ENCODE data around the gene TIMM17A.
A peak's percentile ranks its signal among the peaks of the same experiment; 100 is the strongest.
"Not testable (repeated sequence)": the region's sequence is repeated elsewhere in the genome, so short reads cannot be mapped to it uniquely, and the experiment has no call there.

TIMM17A gene

DNA sequence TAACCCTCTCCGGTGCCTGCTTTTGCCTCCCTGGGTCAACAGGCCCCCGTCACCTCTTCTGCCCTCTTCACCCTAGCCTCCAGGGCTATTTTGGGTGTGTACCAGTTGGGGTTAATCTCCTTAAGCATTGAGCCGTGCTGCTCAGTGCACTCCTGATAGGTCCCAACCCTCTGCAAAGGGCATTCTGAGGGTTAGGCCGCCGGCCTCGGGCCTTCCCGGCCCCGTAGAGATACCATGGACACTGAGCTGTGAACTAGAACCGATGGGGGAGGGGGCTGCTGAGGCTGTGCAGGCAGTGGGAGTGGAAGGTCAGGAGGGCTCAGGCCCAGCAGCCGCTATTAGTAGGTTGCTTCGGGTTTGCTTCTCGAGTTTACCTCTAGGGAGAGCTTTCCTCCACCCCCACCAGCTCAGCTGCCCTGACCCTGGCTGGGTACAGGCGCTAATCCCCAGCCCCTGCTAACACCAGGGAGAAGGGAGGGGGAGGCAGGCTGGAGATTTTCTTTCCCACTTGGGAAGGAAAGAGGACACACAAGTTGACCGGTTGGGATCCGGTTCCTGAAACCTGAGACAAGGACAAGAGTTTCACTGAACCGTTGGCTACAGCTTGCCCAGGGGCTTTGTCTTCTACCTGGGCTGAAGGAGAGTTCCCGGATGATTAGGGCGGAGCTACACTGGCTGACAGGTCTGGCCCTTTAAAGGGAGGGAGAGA, 13.7 kb upstream of the TIMM17A start:
- no peak for DNase-seq

GRCh38 chr1:201942129-201942495, 13.2 kb upstream of the TIMM17A start:
- no peak for DNase-seq

GRCh38 chr1:201944002-201944401, 11.3 kb upstream of the TIMM17A start:
- DNase-seq, result no peak

GRCh38 chr1:201944639-201945038, 10.7 kb upstream of the TIMM17A start:
- DNase-seq, result no peak

DNA sequence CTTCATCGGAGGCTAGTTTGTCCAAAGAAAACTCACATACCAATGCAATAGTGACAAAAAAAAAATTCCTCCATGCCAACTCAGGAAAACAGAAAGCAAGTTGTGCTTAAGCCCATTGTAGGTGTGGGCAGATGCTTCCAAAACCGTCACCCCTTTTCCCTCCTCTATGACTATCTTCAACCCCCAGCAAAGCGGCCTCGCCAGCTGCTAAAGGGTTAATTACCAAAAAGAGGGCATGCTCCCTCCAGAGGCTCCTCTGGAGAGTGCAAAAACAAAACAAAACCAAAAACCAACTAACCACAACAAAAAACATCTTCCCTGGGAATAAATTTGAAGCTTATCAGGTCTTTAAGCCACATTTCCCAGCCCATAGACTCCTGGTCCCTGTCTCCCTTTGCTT, 10.1 kb upstream of the TIMM17A start:
- DNase-seq, result no peak

DNA sequence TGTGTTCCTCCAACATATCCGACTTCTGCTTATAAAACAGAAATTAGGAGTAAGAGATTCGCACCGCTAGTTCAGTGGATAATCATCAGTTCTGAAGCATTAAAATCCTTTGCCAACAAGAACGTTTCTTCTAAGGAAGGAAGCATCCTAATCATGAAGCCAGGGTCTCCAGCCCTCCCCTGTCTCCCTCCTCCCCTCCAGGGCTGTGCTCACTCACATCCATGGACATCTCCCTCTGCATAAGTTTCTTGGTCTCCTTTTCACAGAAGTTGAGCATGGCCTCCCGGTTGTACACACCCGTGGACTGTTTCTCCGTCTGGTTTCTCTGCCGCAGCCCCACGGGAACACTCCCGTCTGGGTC, 9.5 kb upstream of the TIMM17A start:
- no peak for DNase-seq

- no peak for DNase-seq
Measured at GRCh38 chr1:201946224-201946908, 8.9 kb upstream of the TIMM17A start, which contains the start of gene LMOD1. TSS of gene LMOD1 (minus strand) at chr1:201946548. CDS start at chr1:201946340, 208 bp downstream.

GRCh38 chr1:201947697-201948008, 7.7 kb upstream of the TIMM17A start:
- DNase-seq, result no peak

DNA sequence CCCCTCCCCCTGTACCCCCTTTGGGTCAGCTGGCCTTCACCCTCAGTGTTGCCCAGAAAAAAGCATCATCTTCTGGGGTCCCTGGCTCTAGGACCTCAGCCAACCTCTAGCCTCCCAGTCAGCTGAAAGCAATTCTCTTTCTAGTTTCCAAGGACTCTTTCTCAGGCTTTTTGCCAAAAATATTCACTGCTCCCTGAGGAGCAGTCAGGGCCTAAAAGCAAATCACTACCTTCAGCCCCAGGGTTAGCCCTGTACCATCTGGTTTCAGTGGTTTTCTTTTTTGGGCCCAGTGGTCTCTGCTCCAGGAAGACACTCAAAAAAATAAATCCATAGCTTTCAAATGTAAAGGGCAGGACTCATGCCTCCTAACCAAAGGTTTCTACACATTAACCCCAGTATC, 5.8 kb upstream of the TIMM17A start:
- no peak for DNase-seq

GRCh38 chr1:201954263-201955008, 867 bp upstream of the TIMM17A start:
- DNase-seq, result no peak

- no peak for DNase-seq
Measured at GRCh38 chr1:201955729-201956143, 433 bp downstream of the TIMM17A start.

GRCh38 chr1:201958348-201958747, 3.0 kb downstream of the TIMM17A start:
- no peak for DNase-seq

GRCh38 chr1:201962382-201962781, 7.1 kb downstream of the TIMM17A start:
- DNase-seq, result not testable (repeated sequence)

DNA sequence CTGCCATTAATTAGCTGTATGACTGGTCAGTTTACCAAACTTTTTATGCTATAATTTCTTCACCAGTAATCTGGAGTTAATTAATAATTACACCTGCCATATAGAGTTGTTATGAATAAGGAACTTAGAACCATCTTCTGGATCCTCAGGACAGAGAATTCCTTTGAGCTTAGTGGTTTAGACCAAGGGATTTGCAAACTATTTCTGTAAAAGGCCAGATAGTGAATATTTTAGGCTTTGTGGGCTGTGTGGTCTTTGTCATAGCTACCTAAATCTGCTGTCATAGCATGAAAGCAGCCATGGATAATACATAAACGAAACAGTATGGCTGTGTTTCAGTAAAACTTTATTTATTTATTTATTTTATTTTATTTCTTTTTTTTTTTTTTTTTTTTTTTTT, 9.0 kb downstream of the TIMM17A start:
- no peak for DNase-seq

DNA sequence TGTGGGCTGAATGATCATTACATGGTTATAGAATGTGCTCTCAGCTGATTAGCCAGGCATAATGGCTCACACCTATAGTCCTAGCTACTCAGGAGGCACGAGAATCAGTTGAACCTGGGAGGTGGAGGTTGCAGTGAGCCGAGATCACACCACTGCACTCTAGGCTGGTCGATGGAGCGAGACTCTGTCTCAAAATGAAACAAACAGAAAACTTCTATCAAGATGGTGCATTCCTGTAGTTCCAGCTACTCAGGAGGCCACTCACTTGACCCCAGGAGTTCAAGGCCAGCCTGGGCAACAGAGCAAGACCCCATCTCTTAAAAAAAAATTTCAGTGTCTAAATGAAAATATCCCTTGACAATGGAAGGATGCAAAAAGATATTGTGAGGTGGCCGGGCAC, 10.9 kb downstream of the TIMM17A start:
- DNase-seq, result no peak

GRCh38 chr1:201968202-201968925, 13.1 kb downstream of the TIMM17A start:
- no peak for DNase-seq

DNA sequence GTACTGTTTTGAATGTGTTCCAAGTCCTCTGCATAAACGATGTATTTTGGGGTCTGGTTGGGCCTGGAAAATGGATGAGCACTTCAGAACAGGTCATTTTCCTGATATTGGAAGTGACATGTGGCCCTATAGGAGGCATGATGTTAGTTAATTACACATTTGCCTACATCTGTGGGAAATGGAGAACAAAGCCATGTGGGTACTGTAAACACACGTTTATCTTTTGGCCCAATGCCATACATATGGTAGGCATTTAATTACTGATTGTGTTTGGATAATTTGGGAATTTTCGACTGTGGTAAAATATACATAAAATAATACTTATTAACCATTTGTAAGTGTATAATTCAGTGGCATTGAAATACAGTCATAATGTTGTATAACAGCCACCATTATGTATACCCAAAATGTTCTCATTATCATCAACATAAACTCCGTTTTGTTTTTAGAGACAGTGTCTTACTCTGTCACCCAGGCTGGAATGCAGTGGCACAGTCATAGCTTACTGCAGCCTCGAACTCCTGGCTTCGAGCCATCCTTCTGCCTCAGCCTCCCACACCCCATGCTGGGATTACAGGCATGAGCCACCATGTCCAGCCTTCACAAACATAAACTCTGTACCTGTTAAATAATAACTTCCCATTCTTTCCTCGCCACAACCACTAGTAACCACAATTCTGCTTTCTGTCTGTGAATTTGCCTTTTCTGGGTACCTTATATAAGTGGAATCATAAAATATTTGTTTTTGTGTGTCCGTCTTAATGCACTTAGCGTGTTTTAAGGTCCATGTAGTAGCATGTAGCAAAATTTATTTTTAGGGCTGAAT, 15.2 kb downstream of the TIMM17A start:
- no peak for DNase-seq

DNA sequence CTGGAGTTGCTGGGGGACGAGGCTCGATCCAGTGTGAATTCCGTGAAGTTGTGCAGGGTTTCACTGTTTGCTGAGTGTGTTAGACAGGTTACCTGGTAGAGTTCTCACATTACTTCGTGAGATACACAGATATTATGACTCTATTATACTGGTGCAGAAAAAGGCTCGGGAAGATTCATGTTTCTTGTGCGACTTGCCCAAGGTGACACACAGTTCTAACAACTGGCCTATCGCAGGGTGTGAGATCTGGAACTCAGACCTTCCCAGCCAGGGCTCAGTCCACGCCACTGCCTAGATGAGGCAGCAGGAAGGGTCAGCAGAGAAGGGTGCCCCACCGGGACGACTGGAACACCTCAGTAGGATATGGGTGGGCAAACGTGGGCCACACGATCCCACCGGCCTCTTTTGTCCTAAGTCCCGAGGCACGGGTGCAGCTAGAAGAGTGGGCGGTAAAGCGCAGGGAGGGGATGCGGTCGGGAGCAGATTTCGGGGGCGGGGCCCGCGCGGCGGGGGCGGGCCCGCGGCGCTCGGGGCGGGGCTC, 26.8 kb downstream of the TIMM17A start:
- no peak for DNase-seq

- DNase-seq, result peak; percentile 47
Measured at GRCh38 chr1:201982623-201983379, 27.5 kb downstream of the TIMM17A start, which contains the start of gene RNPEP. TSS of gene RNPEP (plus strand) at chr1:201982648. CDS start at chr1:201982667, 19 bp downstream.

GRCh38 chr1:201983380-201983805, 28.1 kb downstream of the TIMM17A start:
- no peak for DNase-seq

DNA sequence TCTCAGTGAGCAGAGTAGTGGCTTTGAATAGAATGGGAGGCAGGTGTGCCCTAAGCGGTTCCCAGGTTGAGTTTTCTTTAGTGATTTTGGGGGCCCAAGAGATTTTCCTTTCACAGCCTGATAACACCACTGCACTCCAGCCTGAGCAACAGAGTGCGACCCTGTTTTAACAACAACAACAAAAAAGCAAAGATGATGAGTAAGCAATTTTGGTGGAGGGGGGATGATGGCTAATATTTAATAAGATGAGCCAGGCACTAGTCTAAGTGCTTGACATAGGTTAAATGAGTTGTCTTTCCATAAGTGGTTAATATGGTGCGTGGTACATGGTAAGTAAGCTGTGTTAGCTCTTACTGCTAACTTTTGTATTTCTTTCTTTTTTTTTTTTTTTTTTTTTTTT, 29.1 kb downstream of the TIMM17A start:
- no peak for DNase-seq

Data from stimulated activated naive CD4-positive, alpha-beta T cell treated with Interleukin-2 at 50 U/mL for 16 hours (primary cell).